Lower leg skin (tissue), 4 donors: ENCODE measurements around the gene CLDND2. TPM values are rescaled to one million over a fixed set of nuclear protein-coding genes. Genes with fewer than 3 reads are reported as not detected.

Experiments used
- DNase-seq, 2 donors: peaks; one replicate each; pipeline ENCODE4 v3.0.0-alpha.2; 2019; ENCODE audit warnings: low spot score in 2 of 2
- H3K4me3 ChIP-seq: fragments of 200-600 bp; sonication (generic); 2 replicates; pipeline ENCODE4 v1.5.1; 2017; ENCODE audit warnings: mild to moderate bottlenecking, low read depth; ENCODE audit not compliant: poor library complexity, severe bottlenecking
- CTCF ChIP-seq, 3 donors: fragments of 450-650 bp; IDR thresholded peaks; one replicate each; pipeline ENCODE4 v1.5.1; 2016; ENCODE audit warnings: antibody characterized with exemption in 3 of 3, mild to moderate bottlenecking in 3 of 3, moderate library complexity in 2 of 3
- POLR2A ChIP-seq, 2 donors: fragments of 450-650 bp; IDR thresholded peaks; one replicate each; pipeline ENCODE4 v1.6.1; 2016 to 2017; ENCODE audit warnings: antibody characterized with exemption in 2 of 2, mild to moderate bottlenecking in 1 of 2, moderate library complexity in 1 of 2
- WGBS, 2 donors: methylation state at CpG; one replicate each; pipeline ENCODE4 v1.1.5; 2018; 5-methylcytosine and 5-hydroxymethylcytosine counted together
- intact Hi-C: fragments of 100-400 bp; cut with DNase I; formaldehyde crosslinking; loops from one replicate; pipeline ENCODE4 v1.15.0; 2023; ENCODE audit warnings: low total_unique reads
- total RNA-seq, 4 donors: library from RNA; depleted of rRNA; stranded (reverse); fragments of >200 nt; gene quantifications; one replicate each; pipeline ENCODE4 v1.1.0, GENCODE V29; 2016

The CLDND2 gene
- total RNA-seq, 4 donors from 2014 or later, result 1.8 TPM; not detected in 3

- no peak overlapping the region for H3K4me3 ChIP-seq
- TF ChIP-seq POLR2A (IDR thresholded peaks at IDR 0.05) (no peak), CTCF (IDR thresholded peaks at IDR 0.05) (no peak)
- DNase-seq, result no peak
- intact Hi-C loops, result no loop called here
- 85 to 87% methylated on average over 14 of the region's 14 CpGs for WGBS, 2 donors
These were observed 18.2 kb upstream of the CLDND2 start for GRCh38 chr19:51386882-51387520.

GRCh38 chr19:51382004-51382403 lies 13.2 kb upstream of the CLDND2 start:
- WGBS, 2 donors, result 96 to 98% methylated on average over 4 of the region's 4 CpGs
- no peak overlapping the region for H3K4me3 ChIP-seq
- intact Hi-C loops, result no loop called here
- TF ChIP-seq CTCF (IDR thresholded peaks at IDR 0.05) (no peak), POLR2A (IDR thresholded peaks at IDR 0.05) (no peak)
- no peak for DNase-seq

DNA sequence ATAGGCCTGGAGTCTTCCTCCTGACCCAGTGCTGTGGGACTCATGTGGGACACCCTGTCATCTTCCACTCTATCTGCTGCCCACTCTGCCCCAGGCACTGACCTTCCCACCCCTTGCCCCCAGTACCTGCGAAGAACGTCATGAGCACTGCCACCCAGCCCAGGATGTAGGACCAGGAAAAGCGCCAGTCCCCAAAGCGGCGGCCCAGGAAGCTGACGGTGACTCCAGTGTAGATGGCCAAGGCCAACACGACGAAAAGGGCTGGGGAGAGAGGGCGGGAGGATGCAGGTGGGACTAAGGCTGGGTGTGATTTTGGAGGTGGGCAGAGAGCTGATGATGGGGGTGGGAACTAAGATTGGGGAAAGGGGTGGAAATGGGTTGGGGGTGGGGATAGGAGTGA lies 11.6 kb upstream of the CLDND2 start:
- DNase-seq, result no peak
- intact Hi-C loops, result no loop called here
- 94 to 95% methylated on average over 9 of the region's 9 CpGs for WGBS, 2 donors
- TF ChIP-seq CTCF (IDR thresholded peaks at IDR 0.05) (no peak), POLR2A (IDR thresholded peaks at IDR 0.05) (no peak)
- H3K4me3 ChIP-seq, result no peak overlapping the region

DNA sequence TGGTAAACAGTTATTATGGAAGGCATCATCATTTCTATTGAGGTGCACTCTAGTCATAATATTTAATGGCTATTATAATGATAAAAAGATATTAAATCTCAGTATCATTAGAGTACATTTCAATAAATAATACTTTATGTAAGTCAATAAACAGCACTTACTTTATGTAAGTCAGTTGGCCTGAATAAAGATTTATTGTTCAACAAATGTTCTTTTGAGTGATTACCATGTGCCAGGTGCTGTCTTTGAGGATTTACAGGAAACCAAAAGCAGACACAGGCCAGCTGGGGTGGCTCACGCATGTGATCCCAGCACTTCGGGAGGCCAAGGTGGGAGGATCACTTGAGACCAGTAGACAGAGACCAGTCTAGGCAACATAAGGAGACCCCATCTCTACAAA lies 8.6 kb upstream of the CLDND2 start:
- intact Hi-C loops, result no loop called here
- 74 to 80% methylated on average over 2 of the region's 2 CpGs for WGBS, 2 donors
- DNase-seq, result no peak
- no peak for TF ChIP-seq POLR2A (IDR thresholded peaks at IDR 0.05)
- no peak for TF ChIP-seq CTCF (IDR thresholded peaks at IDR 0.05)
- no peak overlapping the region for H3K4me3 ChIP-seq

DNA sequence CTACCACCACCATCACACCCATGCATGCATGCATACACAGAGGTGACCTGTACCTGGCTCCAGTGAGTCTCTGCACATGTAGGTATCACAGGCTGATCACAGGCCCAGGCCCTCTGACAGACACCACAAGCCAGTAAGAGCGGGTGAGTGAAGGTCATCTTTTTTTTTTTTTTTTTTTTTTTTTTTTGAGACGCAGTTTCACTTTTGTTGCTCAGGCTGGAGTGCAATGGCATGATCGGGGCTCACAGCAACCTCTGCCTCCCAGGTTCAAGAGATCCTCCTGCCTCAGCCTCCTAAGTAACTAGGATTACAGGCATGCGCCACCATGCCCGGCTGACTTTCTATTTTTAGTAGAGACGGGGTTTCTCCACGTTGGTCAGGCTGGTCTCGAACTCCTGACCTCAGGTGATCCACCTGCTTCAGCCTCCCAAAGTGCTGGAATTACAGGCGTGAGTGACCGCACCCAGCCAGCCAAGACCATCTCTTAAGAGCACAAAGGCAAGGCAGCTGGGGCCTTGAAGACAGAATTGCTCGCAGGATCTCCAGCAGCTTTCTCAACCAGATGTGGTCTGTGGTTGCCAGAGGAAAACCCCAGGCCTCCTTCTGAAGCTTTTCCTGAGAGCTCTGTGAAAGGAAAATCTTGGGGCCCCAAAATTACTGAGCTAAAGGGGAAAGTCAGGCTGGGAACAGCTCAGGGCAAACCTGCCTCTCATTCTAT lies 6.9 kb upstream of the CLDND2 start:
- no peak overlapping the region for H3K4me3 ChIP-seq
- TF ChIP-seq POLR2A (IDR thresholded peaks at IDR 0.05) (no peak), CTCF (IDR thresholded peaks at IDR 0.05) (no peak)
- intact Hi-C loops, result no loop called here
- no peak for DNase-seq
- WGBS, 2 donors, result 69 to 78% methylated on average over 10 to 11 of the region's 11 CpGs
